Stimulated activated CD4-positive, alpha-beta T cell treated with anti-CD3 and anti-CD28 coated beads, TNF-alpha, amount 100 ng/mL, for 24 hours (primary cell): ENCODE data around the gene IKZF3.
A peak's percentile ranks its signal among the peaks of the same experiment; 100 is the strongest.
"Not testable (repeated sequence)": the region's sequence is repeated elsewhere in the genome, so short reads cannot be mapped to it uniquely, and the experiment has no call there.

Source experiments
- DNase-seq, 3 experiments: peaks; one replicate each; pipeline ENCODE4 v3.0.0-alpha.2; 2020; ENCODE audit warnings: low read depth in 3 of 3

Gene IKZF3

GRCh38 chr17:39863918-39864746, at the start of gene IKZF3:
IKZF3 (minus strand) TSS chr17:39864312; CDS start chr17:39864126, 186 bp downstream.
- peak; percentile 68 to 85 (median 79) for DNase-seq

- DNase-seq: no peak
Measured at GRCh38 chr17:39908789-39909352, 44.8 kb upstream of the IKZF3 start.

DNA sequence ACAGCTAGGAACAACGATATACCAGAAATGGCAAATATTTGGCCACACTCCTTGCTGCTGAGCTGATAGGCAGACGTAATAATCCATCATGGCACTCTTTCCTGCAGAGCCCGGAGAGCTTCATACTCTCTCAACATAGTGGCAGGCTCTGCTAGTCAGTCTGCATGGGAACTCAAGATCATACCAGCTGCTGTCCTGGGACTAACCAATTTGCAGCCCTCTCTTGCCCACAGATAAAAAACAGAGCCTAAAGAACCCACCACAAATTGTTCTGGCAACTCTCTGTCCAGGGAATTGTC, 40.8 kb upstream of the IKZF3 start:
- no peak for DNase-seq

- DNase-seq: no peak
Measured at GRCh38 chr17:39903158-39903884, 39.2 kb upstream of the IKZF3 start.

GRCh38 chr17:39902027-39902426, 37.9 kb upstream of the IKZF3 start:
- not testable (repeated sequence) for DNase-seq

- DNase-seq: no peak
Measured at GRCh38 chr17:39899215-39899614, 35.1 kb upstream of the IKZF3 start.

- DNase-seq: no peak
Measured at GRCh38 chr17:39898088-39898487, 34.0 kb upstream of the IKZF3 start.

- no peak for DNase-seq
Measured at GRCh38 chr17:39894681-39895376, 30.7 kb upstream of the IKZF3 start.

GRCh38 chr17:39889200-39889599, 25.1 kb upstream of the IKZF3 start:
- DNase-seq: no peak

GRCh38 chr17:39887078-39887477, 23.0 kb upstream of the IKZF3 start:
- DNase-seq: no peak

DNA sequence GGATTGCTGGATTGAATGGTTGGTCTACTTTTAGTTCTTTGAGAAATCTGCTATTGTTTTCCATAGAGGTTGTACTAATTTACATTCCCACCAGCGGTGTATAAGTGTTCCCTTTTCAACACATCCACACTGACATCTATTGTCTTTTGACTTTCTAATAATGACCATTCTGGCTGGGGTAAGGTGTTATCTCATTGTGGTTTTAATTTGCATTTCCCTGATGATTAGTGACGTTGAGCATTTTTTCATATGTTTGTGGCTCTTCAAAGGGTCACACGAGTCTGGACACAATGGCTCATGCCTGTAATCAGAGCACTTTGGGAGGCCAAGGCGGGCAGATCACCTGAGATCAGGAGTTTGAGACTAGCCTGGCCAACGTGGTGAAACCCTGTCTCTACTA, 22.0 kb upstream of the IKZF3 start:
- not testable (repeated sequence) for DNase-seq

- DNase-seq: no peak
Measured at GRCh38 chr17:39872751-39873150, 8.6 kb upstream of the IKZF3 start.

DNA sequence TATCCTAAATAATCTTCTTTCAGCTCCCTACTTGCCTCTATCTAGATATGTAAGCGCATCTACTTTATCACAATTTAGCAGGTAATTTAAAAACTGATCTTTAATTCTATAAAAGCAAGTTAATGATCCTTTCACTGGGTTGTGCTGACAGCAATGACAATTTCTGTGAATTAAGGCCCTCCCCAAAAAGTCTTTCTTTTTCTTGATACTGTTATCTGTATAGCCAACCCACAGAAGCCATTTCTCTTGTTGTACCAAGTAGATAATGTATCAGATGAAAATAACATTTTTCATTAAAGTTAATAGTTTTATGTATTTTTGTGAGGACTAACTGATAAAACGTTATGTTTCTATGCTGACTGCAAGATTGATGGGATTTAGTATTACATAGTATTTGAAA, 7.7 kb upstream of the IKZF3 start:
- DNase-seq: no peak

- DNase-seq: no peak
Measured at GRCh38 chr17:39870776-39871175, 6.7 kb upstream of the IKZF3 start.

DNA sequence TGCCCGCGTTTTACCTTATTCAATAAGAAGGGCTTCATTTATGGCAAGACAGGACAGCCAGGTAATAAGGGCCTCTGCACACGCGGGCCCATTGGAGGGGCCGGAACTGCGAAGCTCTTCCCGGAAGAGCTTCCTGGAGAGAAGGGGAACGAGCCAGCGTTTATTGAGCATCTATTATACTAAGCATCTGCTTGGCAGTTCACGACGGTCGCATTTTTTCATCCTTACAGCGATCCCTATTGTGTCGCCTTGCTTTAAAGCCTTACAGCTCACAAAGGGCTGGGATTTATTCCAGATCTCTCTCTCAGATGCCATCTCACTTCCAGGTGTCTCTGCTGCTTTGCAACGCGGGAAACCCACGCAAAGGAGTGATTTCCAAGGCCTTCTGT, 4.4 kb upstream of the IKZF3 start:
- no peak for DNase-seq

- peak in 1 of 3 experiments; percentile 51 for DNase-seq
Measured at GRCh38 chr17:39867880-39868553, 3.9 kb upstream of the IKZF3 start, which contains the start of gene ZPBP2. ZPBP2 (plus strand) TSS chr17:39868202; CDS start chr17:39868355, 153 bp downstream.

GRCh38 chr17:39867084-39867879, 3.2 kb upstream of the IKZF3 start:
- peak; percentile 35 to 67 (median 51) for DNase-seq

DNA sequence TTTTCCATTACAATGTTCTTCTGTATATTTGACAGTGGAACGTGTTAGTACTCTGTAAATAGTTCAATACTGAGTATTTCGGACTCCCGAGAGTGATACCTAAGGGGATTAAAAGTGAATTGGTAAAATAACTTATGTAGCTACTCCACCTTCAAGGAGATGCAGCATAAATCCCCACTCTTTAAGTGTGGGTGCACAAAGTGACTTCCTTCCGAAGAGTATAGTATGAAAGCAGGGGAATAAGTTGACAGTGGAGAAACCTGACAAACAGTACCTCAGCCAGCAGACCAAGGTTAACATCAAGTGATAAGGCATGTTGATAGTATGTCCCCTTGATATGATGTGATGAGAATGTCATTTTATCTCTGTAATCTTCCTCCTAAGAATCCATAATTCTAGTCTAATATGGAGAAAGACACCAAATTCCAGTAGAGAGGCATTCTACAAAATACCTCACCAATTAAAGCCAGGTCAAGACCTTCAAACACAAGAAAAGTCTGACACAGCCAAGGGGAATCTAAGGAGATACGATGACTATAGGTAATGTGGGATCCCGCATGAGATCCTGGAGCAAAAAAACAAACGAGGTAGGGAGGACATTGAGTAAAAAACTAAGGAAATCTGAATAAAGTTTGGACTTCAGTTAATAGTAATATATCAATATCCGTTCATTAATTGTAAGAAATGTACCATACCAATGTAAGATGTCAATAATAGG, 2.1 kb upstream of the IKZF3 start:
- DNase-seq: no peak

GRCh38 chr17:39863244-39863917, 731 bp downstream of the IKZF3 start:
- no peak for DNase-seq

- DNase-seq: no peak
Measured at GRCh38 chr17:39861235-39861634, 2.9 kb downstream of the IKZF3 start.
